Measurements from ENCODE around the gene PODXL.

- TF ChIP-seq, protein P1, sequence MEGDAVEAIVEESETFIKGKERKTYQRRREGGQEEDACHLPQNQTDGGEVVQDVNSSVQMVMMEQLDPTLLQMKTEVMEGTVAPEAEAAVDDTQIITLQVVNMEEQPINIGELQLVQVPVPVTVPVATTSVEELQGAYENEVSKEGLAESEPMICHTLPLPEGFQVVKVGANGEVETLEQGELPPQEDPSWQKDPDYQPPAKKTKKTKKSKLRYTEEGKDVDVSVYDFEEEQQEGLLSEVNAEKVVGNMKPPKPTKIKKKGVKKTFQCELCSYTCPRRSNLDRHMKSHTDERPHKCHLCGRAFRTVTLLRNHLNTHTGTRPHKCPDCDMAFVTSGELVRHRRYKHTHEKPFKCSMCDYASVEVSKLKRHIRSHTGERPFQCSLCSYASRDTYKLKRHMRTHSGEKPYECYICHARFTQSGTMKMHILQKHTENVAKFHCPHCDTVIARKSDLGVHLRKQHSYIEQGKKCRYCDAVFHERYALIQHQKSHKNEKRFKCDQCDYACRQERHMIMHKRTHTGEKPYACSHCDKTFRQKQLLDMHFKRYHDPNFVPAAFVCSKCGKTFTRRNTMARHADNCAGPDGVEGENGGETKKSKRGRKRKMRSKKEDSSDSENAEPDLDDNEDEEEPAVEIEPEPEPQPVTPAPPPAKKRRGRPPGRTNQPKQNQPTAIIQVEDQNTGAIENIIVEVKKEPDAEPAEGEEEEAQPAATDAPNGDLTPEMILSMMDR (IDR thresholded peaks at IDR 0.05): no peak
- TF ChIP-seq POLR2A (IDR thresholded peaks at IDR 0.05): no peak
These were observed 23.8 kb downstream of the PODXL start for GRCh38 chr7:131532570-131533091.
